K562 (cell line): ENCODE measurements around the gene ABLIM2.

Experiments
- MAX ChIP-seq: sonication (generic); formaldehyde crosslinking; IDR thresholded peaks from 2 replicates; pipeline ENCODE4 v1.9.0; 2022; ENCODE audit warnings: mild to moderate bottlenecking, missing genetic modification reagents
- PHF8 ChIP-seq: fragments of 200-600 bp; sonication (generic); IDR thresholded peaks from 2 replicates; pipeline ENCODE4 v1.6.1; 2012; ENCODE audit warnings: mixed run types, mild to moderate bottlenecking, inconsistent platforms, low read length, moderate library complexity, borderline replicate concordance
- STAT5B ChIP-seq: fragments of 250-450 bp; sonication (Bioruptor Pico); IDR thresholded peaks from 2 replicates; pipeline ENCODE4 v1.8.0; 2021; ENCODE audit warnings: mild to moderate bottlenecking, inconsistent platforms

GRCh38 chr4:7959078-7959477, 199.5 kb downstream of the ABLIM2 start:
- no peak for TF ChIP-seq PHF8
- TF ChIP-seq MAX (CRISPR knock-in tag), result no peak
- no peak for TF ChIP-seq STAT5B (CRISPR knock-in tag)
